ENCODE measurements around the gene KTN1. TPM values are rescaled to one million over a fixed set of nuclear protein-coding genes. Genes with fewer than 3 reads are reported as not detected.

Gene KTN1, protein sequence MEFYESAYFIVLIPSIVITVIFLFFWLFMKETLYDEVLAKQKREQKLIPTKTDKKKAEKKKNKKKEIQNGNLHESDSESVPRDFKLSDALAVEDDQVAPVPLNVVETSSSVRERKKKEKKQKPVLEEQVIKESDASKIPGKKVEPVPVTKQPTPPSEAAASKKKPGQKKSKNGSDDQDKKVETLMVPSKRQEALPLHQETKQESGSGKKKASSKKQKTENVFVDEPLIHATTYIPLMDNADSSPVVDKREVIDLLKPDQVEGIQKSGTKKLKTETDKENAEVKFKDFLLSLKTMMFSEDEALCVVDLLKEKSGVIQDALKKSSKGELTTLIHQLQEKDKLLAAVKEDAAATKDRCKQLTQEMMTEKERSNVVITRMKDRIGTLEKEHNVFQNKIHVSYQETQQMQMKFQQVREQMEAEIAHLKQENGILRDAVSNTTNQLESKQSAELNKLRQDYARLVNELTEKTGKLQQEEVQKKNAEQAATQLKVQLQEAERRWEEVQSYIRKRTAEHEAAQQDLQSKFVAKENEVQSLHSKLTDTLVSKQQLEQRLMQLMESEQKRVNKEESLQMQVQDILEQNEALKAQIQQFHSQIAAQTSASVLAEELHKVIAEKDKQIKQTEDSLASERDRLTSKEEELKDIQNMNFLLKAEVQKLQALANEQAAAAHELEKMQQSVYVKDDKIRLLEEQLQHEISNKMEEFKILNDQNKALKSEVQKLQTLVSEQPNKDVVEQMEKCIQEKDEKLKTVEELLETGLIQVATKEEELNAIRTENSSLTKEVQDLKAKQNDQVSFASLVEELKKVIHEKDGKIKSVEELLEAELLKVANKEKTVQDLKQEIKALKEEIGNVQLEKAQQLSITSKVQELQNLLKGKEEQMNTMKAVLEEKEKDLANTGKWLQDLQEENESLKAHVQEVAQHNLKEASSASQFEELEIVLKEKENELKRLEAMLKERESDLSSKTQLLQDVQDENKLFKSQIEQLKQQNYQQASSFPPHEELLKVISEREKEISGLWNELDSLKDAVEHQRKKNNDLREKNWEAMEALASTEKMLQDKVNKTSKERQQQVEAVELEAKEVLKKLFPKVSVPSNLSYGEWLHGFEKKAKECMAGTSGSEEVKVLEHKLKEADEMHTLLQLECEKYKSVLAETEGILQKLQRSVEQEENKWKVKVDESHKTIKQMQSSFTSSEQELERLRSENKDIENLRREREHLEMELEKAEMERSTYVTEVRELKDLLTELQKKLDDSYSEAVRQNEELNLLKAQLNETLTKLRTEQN (N-terminal part only)
- total RNA-seq = 100 to 1,000 TPM; 238 to 607 (median 348) TPM
- polyA plus RNA-seq = 100 to 1,000 TPM; 218 to 576 (median 270) TPM
- long read RNA-seq, donor 1, full-length matches to known transcripts = 39 of 473 reads
- long read RNA-seq, donor 1, partial matches to known transcripts = 208 of 473 reads
- long read RNA-seq, donor 1, other reads (novel, unspliced or antisense) = 226 of 473 reads
- long read RNA-seq, donor 2, full-length matches to known transcripts = 46 of 406 reads
- long read RNA-seq, donor 2, partial matches to known transcripts = 196 of 406 reads
- long read RNA-seq, donor 2, other reads (novel, unspliced or antisense) = 164 of 406 reads

DNA sequence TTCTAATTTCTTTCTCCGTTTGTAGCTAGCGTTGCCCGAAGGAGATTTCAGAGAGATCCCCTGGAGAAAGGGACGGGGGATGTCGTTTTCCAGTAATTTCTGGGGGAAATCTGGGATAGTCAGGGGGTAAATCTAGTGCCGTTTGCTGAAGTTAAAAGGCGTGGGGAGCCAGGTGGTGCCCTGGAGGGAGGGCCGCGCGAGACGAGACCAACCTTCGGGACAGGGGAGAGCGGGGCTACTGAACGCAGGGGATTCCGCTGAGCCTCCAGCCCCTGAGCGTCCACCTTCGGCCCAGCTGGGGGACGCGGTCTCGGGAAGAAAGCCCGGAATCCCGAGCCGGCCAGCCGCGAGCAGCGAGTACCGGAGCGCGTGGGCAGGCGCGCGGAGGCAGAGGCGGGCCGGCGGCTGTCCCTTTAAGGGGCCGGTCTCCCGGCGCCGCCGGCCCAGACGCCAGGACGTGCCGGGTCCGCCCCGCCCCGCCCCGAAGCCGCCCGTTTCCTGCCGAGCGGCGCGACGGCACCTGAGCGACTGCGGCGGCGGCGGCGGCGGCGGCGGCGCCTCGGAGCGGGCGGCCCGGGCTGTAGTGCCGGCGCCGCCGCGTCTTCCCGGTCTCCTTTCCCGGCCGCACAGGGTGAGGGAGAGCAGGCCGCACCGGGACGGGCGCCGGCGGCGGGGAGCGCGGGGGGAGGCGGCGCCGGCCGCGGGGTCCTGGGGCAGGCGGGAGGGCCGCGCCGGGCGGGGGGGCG, at the start of gene KTN1:
Gene KTN1, plus strand, starts transcription at position 484 of the 746 bp plus-strand sequence. CDS start 31,842 bp downstream, outside the sequence.
- ATAC-seq (peak; percentile 86 to 92 (median 86)), DNase-seq (peak; percentile 89 to 92)
- Histone ChIP-seq H3K4me1 (peaks cover 38% of the 10 kb centered on the region), H3K9me3 (no peaks in the 10 kb centered on the region), H3K4me3 (peak within 1 kb of the TSS; percentile 88), H3K27ac (peak within 1 kb of the TSS; percentile 99), H3K36me3 (ENCODE audit: insufficient read depth in 1 of 2, low read depth in 1 of 2) (peaks cover 0 to 4% of the 10 kb centered on the region in 2 donors), H3K27me3 (ENCODE audit: insufficient read depth in 3 of 3, low read length in 2 of 3) (no peaks in the 10 kb centered on the region)
- intact Hi-C loops (cut with DNase I) = loop anchor here (5.0 to 10.0 kb wide), 3 partner anchors 77 to 305 kb away; partner anchors contain the start of gene FBXO34 (in 1 of the 2)
- TF ChIP-seq, protein P1, sequence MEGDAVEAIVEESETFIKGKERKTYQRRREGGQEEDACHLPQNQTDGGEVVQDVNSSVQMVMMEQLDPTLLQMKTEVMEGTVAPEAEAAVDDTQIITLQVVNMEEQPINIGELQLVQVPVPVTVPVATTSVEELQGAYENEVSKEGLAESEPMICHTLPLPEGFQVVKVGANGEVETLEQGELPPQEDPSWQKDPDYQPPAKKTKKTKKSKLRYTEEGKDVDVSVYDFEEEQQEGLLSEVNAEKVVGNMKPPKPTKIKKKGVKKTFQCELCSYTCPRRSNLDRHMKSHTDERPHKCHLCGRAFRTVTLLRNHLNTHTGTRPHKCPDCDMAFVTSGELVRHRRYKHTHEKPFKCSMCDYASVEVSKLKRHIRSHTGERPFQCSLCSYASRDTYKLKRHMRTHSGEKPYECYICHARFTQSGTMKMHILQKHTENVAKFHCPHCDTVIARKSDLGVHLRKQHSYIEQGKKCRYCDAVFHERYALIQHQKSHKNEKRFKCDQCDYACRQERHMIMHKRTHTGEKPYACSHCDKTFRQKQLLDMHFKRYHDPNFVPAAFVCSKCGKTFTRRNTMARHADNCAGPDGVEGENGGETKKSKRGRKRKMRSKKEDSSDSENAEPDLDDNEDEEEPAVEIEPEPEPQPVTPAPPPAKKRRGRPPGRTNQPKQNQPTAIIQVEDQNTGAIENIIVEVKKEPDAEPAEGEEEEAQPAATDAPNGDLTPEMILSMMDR (IDR thresholded peaks at IDR 0.05) = no peak
- WGBS, 3 donors = 0 to 1% (median 1%) methylated on average over 42 to 96 of the region's 96 CpGs

DNA sequence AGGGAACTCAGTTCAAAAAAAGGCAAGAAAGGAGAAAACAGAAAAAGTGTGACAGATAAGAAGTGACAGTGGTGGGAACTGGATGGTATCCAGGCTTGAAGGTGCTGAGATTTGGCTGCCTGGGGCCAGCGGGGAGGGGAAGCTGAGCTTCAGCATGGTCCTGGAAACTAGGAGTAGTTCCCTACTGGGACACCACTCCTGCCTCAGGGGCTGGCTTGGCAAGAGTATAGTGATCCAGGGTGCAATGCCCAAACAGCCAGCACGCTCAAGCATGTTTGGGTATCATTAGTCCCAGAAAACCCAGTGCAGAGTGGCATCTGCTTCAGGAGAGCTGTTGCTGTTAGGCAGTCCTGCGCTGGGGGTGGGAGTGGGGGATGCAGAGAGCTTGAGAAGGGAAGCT, 49.5 kb upstream of the KTN1 start:
- no peak for ATAC-seq
- intact Hi-C loops (cut with DNase I) = no loop called here
- Histone ChIP-seq H3K9me3 (no peaks in the 10 kb centered on the region), H3K4me3 (no peak overlapping the region), H3K4me1 (no peaks in the 10 kb centered on the region), H3K27ac (no peak overlapping the region), H3K36me3 (ENCODE audit: insufficient read depth in 1 of 2, low read depth in 1 of 2) (no peaks in the 10 kb centered on the region), H3K27me3 (ENCODE audit: insufficient read depth in 3 of 3, low read length in 2 of 3) (no peaks in the 10 kb centered on the region)
- TF ChIP-seq, protein P1 (IDR thresholded peaks at IDR 0.05) = no peak
- DNase-seq = no peak
- 88 to 91% (median 89%) methylated on average over 3 of the region's 3 CpGs for WGBS, 3 donors

DNA sequence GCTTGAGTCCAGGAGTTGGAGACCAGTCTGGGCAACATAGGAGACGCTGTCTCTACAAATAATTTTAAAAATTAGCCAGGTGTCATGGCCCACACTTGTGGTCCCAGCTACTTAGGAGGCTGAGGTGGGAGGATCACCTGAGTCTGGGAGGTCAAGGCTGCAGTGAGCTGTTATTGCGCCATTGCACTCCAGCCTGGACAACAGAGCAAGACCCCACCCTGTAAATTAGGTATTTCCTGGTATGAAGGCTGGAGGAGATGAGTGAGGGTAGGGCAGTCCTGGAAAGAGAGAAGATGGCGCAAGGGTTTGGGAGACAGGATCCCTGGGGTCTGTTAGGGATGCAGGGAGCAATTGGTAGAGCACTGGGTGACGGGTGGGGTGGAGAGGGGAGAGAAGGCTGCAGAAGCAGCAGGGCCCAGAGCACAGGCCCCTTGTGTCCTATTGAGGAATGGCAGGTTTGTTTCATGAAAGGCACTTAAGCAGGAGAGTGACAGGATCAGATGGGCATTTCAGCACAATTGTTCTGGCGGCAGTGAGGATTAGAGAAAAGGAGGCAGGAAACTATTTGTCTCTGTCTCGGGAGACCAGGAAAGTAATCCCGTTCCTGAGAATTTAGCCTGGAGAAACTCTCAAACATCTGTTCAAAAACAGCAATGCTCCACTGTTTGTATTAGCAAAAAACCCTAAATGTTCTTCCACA, 47.2 kb upstream of the KTN1 start:
- TF ChIP-seq, protein P1 (IDR thresholded peaks at IDR 0.05) = no peak
- WGBS, 3 donors = 65 to 73% (median 65%) methylated on average over 7 of the region's 7 CpGs

More for the DNA sequence above, 47.2 kb upstream of the KTN1 start:
- ATAC-seq (no peak), DNase-seq (no peak)
- Histone ChIP-seq H3K27ac (no peak overlapping the region), H3K27me3 (ENCODE audit: insufficient read depth in 3 of 3, low read length in 2 of 3) (no peaks in the 10 kb centered on the region), H3K4me1 (no peaks in the 10 kb centered on the region), H3K36me3 (ENCODE audit: insufficient read depth in 1 of 2, low read depth in 1 of 2) (no peaks in the 10 kb centered on the region), H3K4me3 (no peak overlapping the region), H3K9me3 (peaks cover 11% of the 10 kb centered on the region)
- intact Hi-C loops (cut with DNase I) = no loop called here

All from psoas muscle (tissue), 8 donors.